ENCODE data around the gene HOMER3.
A peak's percentile ranks its signal among the peaks of the same experiment; 100 is the strongest.

The HOMER3 gene

GRCh38 chr19:18940769-18941627, at the start of gene HOMER3:
HOMER3 (minus strand) TSS chr19:18941217; CDS start chr19:18938982, 2,235 bp downstream.
- no peak for DNase-seq

GRCh38 chr19:18990128-18990708, 49.2 kb upstream of the HOMER3 start:
- DNase-seq, result no peak

GRCh38 chr19:18989316-18989715, 48.3 kb upstream of the HOMER3 start:
- no peak for DNase-seq

GRCh38 chr19:18987456-18987855, 46.4 kb upstream of the HOMER3 start:
- no peak for DNase-seq

DNA sequence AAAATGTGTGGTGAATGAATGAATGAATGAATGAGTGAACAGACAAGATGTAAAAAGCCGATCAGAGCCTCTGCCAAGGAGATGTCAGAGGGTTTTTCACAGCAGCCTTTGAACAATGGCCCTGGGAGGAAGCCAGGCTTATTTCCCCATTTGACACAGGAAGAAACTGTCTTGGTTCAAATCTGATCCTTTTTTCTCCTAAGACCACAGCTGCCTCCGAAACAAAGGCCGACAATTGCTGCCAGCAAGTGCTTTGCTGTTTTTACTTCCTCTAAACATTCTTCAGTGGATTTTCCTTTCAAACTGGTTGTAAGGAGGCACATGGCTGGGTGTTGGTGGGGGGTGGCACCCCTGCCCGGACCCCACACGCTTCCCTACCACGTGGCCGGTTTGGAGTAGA, 44.2 kb upstream of the HOMER3 start:
- DNase-seq, result no peak

- DNase-seq, result no peak
Measured at GRCh38 chr19:18984251-18984650, 43.2 kb upstream of the HOMER3 start.

GRCh38 chr19:18982669-18983068, 41.7 kb upstream of the HOMER3 start:
- no peak for DNase-seq

GRCh38 chr19:18980432-18981020, 39.5 kb upstream of the HOMER3 start:
- no peak for DNase-seq

DNA sequence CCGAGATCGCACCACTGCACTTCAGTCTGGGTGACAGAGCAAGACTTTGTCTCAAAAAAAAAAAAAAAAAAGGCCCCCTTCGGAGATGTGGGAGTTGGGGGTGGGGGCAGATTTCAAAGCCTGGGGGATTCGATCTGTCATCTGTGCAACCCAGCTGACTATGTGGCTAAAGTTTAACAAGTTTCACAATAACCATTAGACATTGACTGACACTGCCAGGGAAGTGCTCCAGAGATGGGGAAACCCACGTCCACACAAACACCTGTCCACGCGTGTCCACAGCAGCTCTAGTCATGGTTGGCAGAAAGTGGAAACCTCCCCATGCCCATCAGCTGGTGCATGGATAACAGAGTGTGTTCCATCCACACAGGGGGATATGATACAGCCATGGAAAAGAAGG, 37.6 kb upstream of the HOMER3 start:
- DNase-seq, result no peak

GRCh38 chr19:18975869-18976268, 34.9 kb upstream of the HOMER3 start:
- peak; percentile 21 for DNase-seq

GRCh38 chr19:18975011-18975410, 34.0 kb upstream of the HOMER3 start:
- DNase-seq, result no peak

DNA sequence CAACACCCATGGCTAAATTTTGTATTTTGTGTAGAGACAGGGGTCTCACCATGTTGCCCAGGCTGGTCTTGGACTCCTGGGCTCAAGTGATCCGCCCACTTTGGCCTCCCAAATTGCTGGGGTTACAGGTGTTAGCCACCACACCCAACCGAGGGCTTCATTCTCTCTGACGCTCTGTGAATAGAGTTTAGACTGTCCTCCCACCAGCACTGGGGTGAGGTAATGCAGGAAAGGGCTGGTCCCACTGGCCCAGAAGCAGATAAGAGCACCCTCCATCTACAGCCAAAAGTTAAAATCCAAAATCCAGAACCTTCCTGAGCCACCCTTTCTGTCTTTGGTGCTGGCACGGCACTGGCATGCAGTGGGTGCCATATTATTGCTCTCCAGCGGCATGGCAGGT, 31.8 kb upstream of the HOMER3 start:
- DNase-seq, result no peak

- DNase-seq, result no peak
Measured at GRCh38 chr19:18972301-18972811, 31.3 kb upstream of the HOMER3 start.

- no peak for DNase-seq
Measured at GRCh38 chr19:18969931-18970659, 29.1 kb upstream of the HOMER3 start.

- DNase-seq, result peak; percentile 82
Measured at GRCh38 chr19:18967358-18968146, 26.5 kb upstream of the HOMER3 start.

DNA sequence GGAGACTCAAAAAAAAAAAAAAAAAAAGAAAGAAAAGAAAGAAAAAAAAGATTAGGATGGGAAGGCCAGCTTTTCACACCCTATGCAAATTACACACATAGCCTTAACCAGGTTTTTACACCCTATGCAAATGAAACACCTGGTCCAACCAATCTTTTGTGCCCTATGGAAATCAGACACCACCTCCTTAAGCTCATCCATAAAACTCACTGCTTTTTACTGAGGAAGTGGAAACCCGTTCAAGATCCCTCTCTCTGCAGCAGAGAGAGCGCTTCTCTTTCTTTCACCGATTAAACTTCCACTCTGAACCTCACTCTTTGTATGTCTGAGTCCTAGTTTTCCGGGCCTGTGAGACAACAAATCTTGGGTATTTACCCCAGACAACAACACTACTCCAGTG, 25.3 kb upstream of the HOMER3 start:
- DNase-seq, result no peak

DNA sequence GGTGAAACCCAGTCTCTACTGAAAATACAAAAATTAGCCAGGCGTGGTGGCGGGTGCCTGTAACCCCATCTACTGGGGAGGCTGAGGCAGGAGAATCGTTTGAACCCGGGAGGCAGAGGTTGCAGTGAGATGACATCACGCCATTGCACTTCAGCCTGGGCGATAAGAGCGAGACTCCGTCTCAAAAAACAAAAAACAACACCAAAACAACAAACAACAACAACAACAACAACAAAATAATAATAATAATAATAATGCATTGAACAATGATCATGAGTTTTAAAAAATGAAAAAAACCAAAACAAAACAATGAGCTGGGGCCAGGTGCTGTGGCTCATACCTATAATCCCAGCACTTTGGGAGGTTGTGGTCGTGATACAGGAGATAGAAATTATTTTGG, 23.1 kb upstream of the HOMER3 start:
- no peak for DNase-seq

DNA sequence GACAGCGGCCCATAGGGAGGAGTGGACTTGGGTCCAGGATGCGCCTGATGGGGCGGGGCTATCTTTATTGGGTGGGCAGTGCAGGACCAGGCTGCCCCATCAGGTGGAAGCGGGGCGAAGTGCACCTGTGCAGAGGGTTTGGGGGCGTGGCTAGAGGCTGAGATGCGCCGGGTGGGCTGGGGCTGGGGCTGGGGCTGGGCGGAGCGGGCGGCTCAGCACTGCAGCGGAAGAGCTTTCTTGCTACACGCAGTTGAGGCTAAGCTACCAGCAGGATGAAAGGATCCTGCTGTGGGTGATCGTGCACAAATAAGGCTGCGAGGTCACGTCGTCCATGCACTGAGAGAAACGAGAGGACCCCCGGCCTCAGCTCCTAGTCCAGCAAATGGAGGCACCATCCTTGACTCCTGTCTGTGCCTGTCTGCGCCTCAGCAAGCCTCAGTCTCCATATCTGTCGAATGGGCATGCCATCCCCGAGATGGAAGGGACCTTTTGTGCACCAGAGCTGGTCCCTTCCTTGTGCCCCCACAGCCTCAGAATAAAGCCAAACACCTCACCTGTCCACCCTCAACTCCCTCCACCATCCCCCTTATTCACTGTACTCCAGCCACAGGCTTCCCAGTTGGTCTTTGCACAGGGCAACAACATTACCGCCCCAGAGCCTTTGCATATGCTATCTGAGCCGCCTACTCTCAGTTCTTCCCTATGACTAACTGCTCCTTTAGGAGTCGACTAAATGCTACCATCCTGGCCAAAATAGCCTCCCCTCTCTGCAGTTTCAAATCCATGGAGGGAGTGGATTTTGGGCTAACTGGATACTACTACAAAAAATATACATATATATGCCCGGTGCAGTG, 21.0 kb upstream of the HOMER3 start:
- no peak for DNase-seq

DNA sequence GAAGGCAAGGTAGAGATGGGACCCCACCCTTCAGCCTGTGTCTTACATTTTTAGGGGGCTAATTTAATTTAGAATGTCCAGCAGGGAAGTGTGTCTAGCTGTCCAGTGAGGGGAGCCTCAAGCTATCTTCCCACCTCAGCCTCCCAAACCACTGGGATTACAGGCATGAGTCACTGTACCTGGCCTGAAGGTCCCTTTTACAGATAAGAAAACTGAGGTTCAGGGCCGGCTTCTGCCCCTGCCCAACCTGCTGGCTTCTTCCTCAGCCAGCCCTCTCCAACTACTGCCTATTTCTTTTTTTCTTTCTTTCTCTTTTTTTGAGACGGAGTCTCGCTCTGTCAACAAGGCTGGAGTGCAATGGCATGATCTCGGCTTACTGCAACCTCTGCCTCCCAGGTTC, 19.4 kb upstream of the HOMER3 start:
- no peak for DNase-seq

DNA sequence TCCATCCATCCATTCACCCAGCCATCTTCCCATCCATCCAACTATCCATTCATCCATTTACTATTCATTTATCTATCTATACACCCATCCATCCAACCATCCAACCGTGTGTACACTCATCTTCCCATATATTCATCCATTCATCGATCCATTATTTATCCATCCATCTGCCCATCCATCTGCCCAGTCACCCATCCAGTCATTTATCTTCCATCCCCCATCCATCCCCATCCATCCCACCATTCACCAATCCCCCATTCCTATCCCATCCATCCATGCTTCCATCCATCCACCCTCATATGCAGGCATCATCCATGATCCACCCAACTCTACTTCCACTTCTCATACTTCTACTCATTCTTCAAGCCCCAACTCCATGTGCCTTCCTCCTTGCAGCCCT, 14.0 kb upstream of the HOMER3 start:
- no peak for DNase-seq

DNA sequence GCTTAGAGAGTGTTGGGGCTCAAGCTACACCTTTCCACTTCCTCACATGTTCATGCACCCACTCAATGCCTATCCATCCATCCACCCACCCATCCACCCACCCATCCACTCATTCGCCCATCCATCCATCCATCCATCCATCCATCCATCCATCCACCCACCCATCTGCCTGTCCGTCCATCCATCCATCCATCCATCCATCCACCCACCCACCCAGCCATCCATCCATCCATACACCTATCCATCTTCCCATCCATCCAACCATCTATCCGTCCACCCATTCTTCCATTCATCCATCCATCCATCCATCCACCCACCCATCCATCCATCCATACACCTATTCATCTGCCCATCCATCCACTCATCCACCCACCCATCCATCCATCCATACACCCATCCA, 13.1 kb upstream of the HOMER3 start:
- no peak for DNase-seq
